DND-41 (cell line): ENCODE results near the gene TMEM119.

Experiments used
- ATAC-seq: fragments of 200-7000 bp; cut with Tn5 transposase; 3 replicates; pipeline ENCODE4 v1.9.1; 2021; ENCODE audit warnings: low read depth; ENCODE audit not compliant: insufficient read depth
- DNase-seq: peaks from one replicate; pipeline ENCODE4 v3.0.0-alpha.2; 2020
- H2AFZ ChIP-seq: 2 replicates; pipeline ENCODE4 v1.6.0; 2012; ENCODE audit warnings: low read depth, low read length
- H3K27ac ChIP-seq: 2 replicates; pipeline ENCODE4 v1.5.1; 2012; ENCODE audit warnings: low read length, inconsistent platforms
- H3K27me3 ChIP-seq: fragments of 200-600 bp; sonication (generic); 2 replicates; pipeline ENCODE4 v1.6.0; 2012; ENCODE audit warnings: low read length, mild to moderate bottlenecking, inconsistent platforms; ENCODE audit not compliant: insufficient read depth, poor library complexity
- H3K36me3 ChIP-seq: 2 replicates; pipeline ENCODE4 v1.5.1; 2012; ENCODE audit warnings: low read length, inconsistent platforms; ENCODE audit not compliant: insufficient read depth
- H3K4me1 ChIP-seq: 2 replicates; pipeline ENCODE4 v1.5.1; 2012; ENCODE audit warnings: mild to moderate bottlenecking, low read length; ENCODE audit not compliant: insufficient read depth
- H3K4me2 ChIP-seq: 2 replicates; pipeline ENCODE4 v1.6.0; 2012; ENCODE audit warnings: mild to moderate bottlenecking, moderate library complexity, low read length, inconsistent platforms; ENCODE audit not compliant: insufficient read depth
- H3K4me3 ChIP-seq, 2 experiments: fragments of 200-600 bp in 1 of 2; shearing (Covaris generic) in 1 of 2; 2 replicates each; pipeline ENCODE4 v1.5.1; 2012 to 2016; ENCODE audit warnings: inconsistent platforms in 2 of 2, low read length in 2 of 2, mild to moderate bottlenecking in 2 of 2, low read depth in 1 of 2, moderate library complexity in 1 of 2
- H3K79me2 ChIP-seq: 2 replicates; pipeline ENCODE4 v1.6.0; 2012; ENCODE audit warnings: low read length, inconsistent platforms; ENCODE audit not compliant: insufficient read depth
- H3K9ac ChIP-seq: 2 replicates; pipeline ENCODE4 v1.6.0; 2012; ENCODE audit warnings: low read depth, mild to moderate bottlenecking, inconsistent platforms, low read length, moderate library complexity
- H3K9me3 ChIP-seq: 2 replicates; pipeline ENCODE4 v1.5.1; 2012; ENCODE audit warnings: low read length, moderate library complexity, mild to moderate bottlenecking, inconsistent platforms; ENCODE audit not compliant: insufficient read depth, severe bottlenecking
- H4K20me1 ChIP-seq: 2 replicates; pipeline ENCODE4 v1.6.0; 2012; ENCODE audit warnings: low read length; ENCODE audit not compliant: insufficient read depth
- EZH2 ChIP-seq: IDR thresholded peaks from 3 replicates; pipeline ENCODE4 v1.6.1; 2012; ENCODE audit warnings: borderline replicate concordance, low read depth, mild to moderate bottlenecking, moderate library complexity, low read length, inconsistent platforms; ENCODE audit not compliant: severe bottlenecking
- TF ChIP-seq, protein P1 (sequence below): IDR thresholded peaks from 2 replicates; pipeline ENCODE4 v1.5.1; 2012; ENCODE audit warnings: borderline replicate concordance, low read length, moderate library complexity, mild to moderate bottlenecking; ENCODE audit not compliant: poor library complexity, severe bottlenecking; ENCODE audit errors: extremely low read depth

The TMEM119 gene

DNA sequence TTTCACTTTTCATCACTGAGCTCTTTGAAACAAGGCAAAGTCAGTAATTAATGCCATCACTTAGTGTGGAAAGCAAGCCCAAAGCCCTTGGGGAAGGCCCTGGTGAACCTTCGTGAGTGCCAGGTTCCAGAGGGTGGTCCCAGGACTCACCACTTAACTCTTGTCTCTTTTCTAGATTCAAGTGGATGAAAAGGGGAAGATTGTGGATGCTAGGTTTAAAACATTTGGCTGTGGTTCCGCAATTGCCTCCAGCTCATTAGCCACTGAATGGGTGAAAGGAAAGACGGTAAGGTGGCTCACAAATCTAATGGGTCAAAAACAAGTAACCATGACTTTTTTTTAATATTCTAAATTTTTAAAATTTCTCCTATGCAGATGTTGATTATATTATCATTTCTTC lies 32.7 kb downstream of the TMEM119 start:
- Histone ChIP-seq H3K9ac (no peak overlapping the region), H3K4me2 (no peak overlapping the region)

DNA sequence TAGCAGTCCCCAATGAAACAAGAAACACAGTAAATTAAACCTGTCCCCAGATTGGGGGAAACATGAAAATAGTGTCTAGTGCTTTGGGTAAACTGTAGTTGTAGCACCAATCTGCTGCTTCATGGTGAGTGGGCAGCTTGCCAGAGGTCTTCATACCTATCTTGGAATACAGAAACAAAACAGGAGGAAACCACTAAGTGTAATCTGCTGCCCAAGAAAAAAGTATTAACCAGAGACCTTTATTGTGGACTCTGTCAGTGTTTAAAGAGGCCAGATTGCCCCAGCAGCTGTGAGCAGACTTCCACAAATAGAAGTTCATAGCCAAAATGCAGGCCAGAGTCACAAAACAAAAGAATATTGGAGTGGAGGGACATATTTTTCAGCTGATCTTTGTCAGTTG lies 33.2 kb downstream of the TMEM119 start:
- Histone ChIP-seq H3K4me3 (no peak overlapping the region), H3K9ac (peak overlapping the region; percentile 75; the same call in 1 of the 2 replicates), H3K36me3 (peaks cover 56% of the 10 kb centered on the region), H3K9me3 (no peaks in the 10 kb centered on the region), H3K27ac (peak overlapping the region; percentile 51; the same call in 1 of the 2 replicates), H2AFZ (no peak overlapping the region), H3K79me2 (peaks cover 36% of the 10 kb centered on the region), H4K20me1 (peaks cover 12% of the 10 kb centered on the region; the same call in 1 of the 2 replicates), H3K4me2 (no peak overlapping the region), H3K27me3 (no peaks in the 10 kb centered on the region), H3K4me1 (peaks cover 46% of the 10 kb centered on the region)
- no peak for TF ChIP-seq EZH2
- TF ChIP-seq, protein P1, sequence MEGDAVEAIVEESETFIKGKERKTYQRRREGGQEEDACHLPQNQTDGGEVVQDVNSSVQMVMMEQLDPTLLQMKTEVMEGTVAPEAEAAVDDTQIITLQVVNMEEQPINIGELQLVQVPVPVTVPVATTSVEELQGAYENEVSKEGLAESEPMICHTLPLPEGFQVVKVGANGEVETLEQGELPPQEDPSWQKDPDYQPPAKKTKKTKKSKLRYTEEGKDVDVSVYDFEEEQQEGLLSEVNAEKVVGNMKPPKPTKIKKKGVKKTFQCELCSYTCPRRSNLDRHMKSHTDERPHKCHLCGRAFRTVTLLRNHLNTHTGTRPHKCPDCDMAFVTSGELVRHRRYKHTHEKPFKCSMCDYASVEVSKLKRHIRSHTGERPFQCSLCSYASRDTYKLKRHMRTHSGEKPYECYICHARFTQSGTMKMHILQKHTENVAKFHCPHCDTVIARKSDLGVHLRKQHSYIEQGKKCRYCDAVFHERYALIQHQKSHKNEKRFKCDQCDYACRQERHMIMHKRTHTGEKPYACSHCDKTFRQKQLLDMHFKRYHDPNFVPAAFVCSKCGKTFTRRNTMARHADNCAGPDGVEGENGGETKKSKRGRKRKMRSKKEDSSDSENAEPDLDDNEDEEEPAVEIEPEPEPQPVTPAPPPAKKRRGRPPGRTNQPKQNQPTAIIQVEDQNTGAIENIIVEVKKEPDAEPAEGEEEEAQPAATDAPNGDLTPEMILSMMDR: no peak
- DNase-seq: no peak
- no peak for ATAC-seq

More for the DNA sequence above, 32.7 kb downstream of the TMEM119 start:
- Histone ChIP-seq H3K9me3 (no peaks in the 10 kb centered on the region), H3K4me3 (no peak overlapping the region), H3K27me3 (no peaks in the 10 kb centered on the region), H3K27ac (0 out of 2 replicates have a peak overlapping the region, but pooled peaks have one; percentile 51), H3K4me1 (peaks cover 42% of the 10 kb centered on the region), H2AFZ (no peak overlapping the region), H3K79me2 (peaks cover 32% of the 10 kb centered on the region), H4K20me1 (peaks cover 7% of the 10 kb centered on the region; the same call in 1 of the 2 replicates), H3K36me3 (peaks cover 56% of the 10 kb centered on the region)
- TF ChIP-seq, protein P1: no peak
- TF ChIP-seq EZH2: no peak
- DNase-seq (no peak), ATAC-seq (no peak)

DNA sequence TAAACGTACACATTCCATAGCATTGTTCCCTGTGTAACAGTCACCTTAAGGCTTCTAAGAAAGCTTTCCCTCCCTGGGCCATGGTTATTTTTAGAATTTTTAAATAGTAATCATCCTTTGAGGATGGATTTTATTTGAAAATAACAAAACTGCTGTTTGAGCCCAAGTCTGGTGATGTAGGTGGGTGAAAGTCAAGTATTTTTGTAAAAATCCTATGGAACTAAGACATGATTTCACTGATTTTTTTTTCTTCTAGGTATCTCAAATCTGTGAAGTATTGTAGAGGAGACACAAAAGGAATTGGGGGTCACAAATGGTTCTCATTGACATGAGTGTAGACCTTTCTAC lies 34.1 kb downstream of the TMEM119 start:
- no peaks in the 10 kb centered on the region for H3K27me3 ChIP-seq
- H3K79me2 ChIP-seq: peaks cover 46% of the 10 kb centered on the region
- H3K9me3 ChIP-seq: no peaks in the 10 kb centered on the region
- TF ChIP-seq EZH2: no peak
- TF ChIP-seq, protein P1: no peak
- peak overlapping the region in 1 of 2 experiments; percentile 81; a peak in 2 of 4 replicates for H3K4me3 ChIP-seq
- ATAC-seq (no peak), DNase-seq (no peak)
- peaks cover 62% of the 10 kb centered on the region for H3K36me3 ChIP-seq
- peak overlapping the region; percentile 19; the same call in 1 of the 2 replicates for H2AFZ ChIP-seq
- peak overlapping the region; percentile 75 for H3K9ac ChIP-seq
- H3K4me1 ChIP-seq: peaks cover 55% of the 10 kb centered on the region
- H4K20me1 ChIP-seq: peaks cover 20% of the 10 kb centered on the region; the same call in 1 of the 2 replicates
- H3K27ac ChIP-seq: peak overlapping the region; percentile 61
- peak overlapping the region; percentile 98 for H3K4me2 ChIP-seq
